ENCODE results near the gene PDXDC1.
"Not testable (repeated sequence)": the region's sequence is repeated elsewhere in the genome, so short reads cannot be mapped to it uniquely, and the experiment has no call there.

DNA sequence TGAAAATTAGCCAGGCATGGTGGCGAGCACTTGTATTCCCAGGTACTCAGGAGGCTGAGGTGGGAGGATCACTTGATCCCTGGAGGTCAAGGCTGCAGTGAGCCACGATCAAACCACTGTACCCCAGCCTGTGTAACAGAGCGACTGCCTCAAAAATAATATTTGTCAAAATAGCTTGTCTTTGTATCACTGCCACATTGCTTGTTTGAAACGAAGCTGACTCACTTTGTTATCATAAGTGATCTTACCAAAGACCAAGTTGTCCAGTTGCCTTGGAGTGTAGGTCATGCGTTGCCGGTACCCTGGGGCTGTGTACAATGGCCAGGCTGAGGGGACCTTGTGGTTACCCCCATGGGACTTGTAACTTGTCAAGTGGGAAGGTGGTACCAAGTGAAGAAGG lies 21.9 kb downstream of the PDXDC1 start:
- TF ChIP-seq, protein P1, sequence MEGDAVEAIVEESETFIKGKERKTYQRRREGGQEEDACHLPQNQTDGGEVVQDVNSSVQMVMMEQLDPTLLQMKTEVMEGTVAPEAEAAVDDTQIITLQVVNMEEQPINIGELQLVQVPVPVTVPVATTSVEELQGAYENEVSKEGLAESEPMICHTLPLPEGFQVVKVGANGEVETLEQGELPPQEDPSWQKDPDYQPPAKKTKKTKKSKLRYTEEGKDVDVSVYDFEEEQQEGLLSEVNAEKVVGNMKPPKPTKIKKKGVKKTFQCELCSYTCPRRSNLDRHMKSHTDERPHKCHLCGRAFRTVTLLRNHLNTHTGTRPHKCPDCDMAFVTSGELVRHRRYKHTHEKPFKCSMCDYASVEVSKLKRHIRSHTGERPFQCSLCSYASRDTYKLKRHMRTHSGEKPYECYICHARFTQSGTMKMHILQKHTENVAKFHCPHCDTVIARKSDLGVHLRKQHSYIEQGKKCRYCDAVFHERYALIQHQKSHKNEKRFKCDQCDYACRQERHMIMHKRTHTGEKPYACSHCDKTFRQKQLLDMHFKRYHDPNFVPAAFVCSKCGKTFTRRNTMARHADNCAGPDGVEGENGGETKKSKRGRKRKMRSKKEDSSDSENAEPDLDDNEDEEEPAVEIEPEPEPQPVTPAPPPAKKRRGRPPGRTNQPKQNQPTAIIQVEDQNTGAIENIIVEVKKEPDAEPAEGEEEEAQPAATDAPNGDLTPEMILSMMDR (IDR thresholded peaks at IDR 0.05; ENCODE audit: insufficient read depth, low read length), result not testable (repeated sequence)
- not testable (repeated sequence) for TF ChIP-seq GABPA (IDR thresholded peaks at IDR 0.05; ENCODE audit: low read depth); POLR2AphosphoS5 (IDR thresholded peaks at IDR 0.05; ENCODE audit: low read depth); SPI1 (IDR thresholded peaks at IDR 0.05; ENCODE audit: borderline replicate concordance, low read depth); REST (IDR thresholded peaks at IDR 0.05; ENCODE audit: insufficient replicate concordance, low read depth)

Data from HL-60 (cell line).